ENCODE results near the gene OR4K13. TPM values are rescaled to one million over a fixed set of nuclear protein-coding genes. Genes with fewer than 3 reads are reported as not detected.

OR4K13 gene, protein sequence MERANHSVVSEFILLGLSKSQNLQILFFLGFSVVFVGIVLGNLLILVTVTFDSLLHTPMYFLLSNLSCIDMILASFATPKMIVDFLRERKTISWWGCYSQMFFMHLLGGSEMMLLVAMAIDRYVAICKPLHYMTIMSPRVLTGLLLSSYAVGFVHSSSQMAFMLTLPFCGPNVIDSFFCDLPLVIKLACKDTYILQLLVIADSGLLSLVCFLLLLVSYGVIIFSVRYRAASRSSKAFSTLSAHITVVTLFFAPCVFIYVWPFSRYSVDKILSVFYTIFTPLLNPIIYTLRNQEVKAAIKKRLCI
- not detected in 2 replicates for total RNA-seq (2014; rRNA removed; shearing (Covaris generic))

DNA sequence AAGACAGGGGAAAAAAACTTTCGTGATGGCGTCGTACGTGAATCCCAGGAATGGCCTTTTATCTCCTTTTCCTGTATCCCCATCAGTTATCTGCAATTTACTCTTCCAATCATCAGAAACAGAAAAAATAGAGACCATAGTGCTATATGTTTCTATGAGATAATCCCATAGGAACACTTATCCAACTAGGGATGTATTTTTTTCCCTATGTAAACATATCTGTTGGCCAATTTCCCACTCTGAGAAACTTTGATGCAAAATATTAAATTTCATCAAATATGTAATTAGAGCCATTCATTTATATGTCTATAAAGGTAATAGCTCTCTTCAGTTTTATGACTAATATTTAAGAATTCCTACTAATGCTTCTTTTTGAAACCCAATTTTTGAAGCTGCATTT is at the start of gene OR4K13:
OR4K13 (minus strand) TSS at position 101 of the 400 bp plus-strand sequence. CDS start 1,280 bp downstream, outside the sequence.
- DNase-seq (ENCODE audit: low spot score) = no peak

DNA sequence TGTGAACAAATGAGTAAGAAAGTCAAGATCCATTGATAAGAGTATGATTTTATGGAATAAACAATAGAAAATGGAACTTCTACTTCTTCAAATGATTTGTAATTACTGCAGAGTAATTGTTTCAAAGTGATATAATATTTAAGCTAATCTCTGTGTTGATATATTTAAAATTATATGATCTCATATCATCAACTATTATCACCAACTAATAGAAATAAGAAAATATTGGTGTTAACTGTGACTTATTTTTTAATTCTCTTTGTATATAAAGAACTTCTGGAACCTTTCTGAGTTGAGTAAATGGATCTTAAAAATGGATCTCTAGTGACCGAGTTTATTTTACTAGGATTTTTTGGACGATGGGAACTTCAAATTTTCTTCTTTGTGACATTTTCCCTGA is 23.9 kb upstream of the OR4K13 start, which contains the start of gene OR4L1:
OR4L1 (plus strand) TSS at position 301 of the 400 bp plus-strand sequence; CDS start at position 301, 0 bp downstream.
- DNase-seq (ENCODE audit: low spot score) = no peak

DNA sequence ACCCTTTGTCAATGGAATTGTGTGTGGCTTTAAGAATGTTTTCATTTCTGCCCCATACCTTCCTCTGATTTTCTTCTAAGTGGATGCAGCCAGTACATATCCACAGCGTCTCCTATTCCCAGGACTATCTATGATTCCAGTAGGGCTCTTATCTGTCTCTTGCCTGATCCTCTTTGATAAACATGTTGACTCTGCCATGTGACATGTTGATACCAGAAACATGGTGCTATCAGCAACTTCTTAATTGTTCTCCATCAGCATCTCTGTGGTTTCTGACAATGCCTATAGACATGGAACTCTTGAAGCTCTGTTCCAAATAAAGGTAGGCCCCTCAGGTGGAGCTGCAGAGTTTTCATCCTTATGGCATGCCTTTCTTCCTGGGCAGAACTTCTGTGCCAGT is 12.4 kb upstream of the OR4K13 start:
- DNase-seq (ENCODE audit: low spot score) = no peak

DNA sequence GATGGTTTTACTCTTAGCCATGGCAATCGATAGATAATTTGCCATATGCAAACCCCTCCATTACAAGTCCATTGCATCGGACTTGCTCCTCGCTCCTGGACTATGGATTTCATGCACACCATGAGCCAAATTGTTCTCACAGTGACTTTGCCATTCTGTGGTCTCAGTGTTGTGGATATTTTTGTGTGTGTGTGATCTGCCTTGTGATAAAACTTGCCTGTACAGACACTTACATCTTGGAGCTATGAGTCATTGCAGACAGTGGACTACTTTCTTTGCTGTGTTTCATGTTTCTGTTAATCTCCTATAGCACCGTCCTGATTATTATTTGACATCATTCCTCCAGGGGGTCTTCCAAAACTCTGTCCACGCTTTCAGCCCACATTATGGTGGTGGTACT is 8.4 kb upstream of the OR4K13 start:
- no peak for DNase-seq (ENCODE audit: low spot score)

DNA sequence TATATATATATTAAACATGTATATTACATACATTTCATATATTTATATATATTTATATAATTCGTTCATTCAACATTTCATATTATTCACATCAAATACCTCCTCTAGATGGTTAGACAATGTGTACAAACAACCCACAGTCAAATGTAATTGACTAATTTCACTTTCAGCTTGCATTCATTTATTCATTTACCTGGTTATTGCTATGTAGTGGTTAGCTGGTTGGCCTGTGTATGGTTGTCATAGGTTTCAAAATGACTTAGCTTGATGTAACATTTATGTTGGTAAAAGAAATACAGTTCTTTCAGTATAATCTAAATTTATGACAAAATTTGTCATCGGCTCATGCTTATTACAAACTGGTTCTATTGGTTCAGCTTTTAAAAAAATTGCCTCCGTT is 389 bp downstream of the OR4K13 start:
- no peak for DNase-seq (ENCODE audit: low spot score)

DNA sequence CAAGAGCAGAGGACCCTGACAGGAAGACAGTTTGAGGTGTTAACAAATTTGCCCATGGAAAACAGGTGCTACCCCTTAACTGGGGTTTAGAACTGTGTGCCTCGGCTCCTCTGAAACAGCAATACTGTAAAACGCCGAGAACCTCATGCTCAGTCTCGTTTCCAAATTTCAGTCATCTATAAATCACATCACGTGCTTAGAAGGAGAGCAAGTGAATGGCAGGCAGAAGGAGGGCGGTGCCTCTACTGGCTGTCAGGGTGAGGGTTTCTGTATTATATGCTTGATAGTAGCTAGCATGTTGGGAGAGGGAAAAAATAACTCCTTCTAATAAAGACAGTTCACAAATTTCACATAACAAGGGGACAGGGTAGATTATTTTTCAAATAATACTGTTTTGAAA is 4.8 kb downstream of the OR4K13 start:
- DNase-seq (ENCODE audit: low spot score) = no peak

DNA sequence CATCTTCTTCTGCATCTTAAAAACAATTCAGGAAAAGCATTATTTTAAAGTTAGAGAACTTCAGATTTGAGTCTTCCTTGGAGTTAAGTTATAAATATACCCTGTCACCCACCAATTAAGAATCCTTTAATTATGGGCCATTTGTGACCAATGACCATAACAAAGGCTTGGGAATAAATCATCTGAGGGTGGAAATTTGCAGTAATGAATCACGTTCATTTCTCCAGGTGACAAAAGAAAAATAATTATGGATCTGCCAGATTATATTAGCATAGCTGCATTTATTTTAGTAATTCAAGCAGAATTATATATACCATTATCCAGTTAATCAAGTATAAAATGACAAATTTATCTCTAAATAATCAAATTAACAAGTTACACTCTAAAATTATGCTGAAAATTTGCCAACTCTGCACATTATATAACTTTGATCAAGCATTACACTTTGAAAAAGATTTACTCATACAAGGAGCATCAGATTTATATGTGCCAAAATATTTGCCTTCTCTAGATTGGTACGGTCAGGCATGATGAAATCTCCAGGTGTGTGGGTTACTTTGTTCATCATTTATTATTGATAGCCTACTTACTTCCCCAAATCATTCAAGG is 16.5 kb downstream of the OR4K13 start, which contains the start of gene OR4K14:
OR4K14 (minus strand) TSS at position 51 of the 609 bp plus-strand sequence. CDS start 4,114 bp downstream, outside the sequence.
- no peak for DNase-seq (ENCODE audit: low spot score)

DNA sequence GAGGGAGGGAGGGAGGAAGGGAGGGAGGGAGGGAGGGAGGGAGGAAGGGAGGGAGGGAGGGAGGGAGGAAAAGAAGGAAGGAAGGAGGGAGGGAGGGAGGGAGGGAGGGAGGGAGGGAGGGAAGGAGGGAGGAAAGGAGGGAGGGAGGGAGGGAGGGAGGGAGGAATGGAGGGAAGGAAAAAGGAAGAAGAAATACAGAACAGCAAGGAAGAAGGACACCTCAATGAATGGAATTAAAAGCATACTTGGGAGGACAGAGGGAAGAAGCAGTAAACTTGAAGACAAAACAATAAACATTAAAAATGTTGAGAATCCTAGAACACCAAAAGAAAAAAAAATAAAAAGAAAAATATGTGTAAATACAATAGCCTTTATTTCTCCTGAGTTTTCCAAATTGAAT is 27.7 kb downstream of the OR4K13 start:
- DNase-seq (ENCODE audit: low spot score) = no peak

DNA sequence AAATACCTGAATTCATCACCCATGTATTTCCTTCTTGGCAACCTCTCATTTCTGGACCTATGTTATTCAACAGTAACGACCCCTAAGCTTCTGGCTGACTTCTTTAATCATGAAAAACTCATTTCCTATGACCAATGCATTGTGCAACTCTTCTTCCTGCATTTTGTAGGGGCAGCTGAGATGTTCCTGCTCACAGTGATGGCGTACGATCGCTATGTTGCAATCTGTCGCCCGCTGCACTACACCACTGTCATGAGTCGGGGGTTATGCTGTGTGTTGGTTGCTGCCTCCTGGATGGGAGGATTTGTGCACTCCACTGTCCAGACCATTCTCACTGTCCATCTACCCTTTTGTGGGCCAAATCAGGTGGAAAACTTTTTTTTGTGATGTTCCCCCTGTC is 33.5 kb downstream of the OR4K13 start:
- no peak for DNase-seq (ENCODE audit: low spot score)

DNA sequence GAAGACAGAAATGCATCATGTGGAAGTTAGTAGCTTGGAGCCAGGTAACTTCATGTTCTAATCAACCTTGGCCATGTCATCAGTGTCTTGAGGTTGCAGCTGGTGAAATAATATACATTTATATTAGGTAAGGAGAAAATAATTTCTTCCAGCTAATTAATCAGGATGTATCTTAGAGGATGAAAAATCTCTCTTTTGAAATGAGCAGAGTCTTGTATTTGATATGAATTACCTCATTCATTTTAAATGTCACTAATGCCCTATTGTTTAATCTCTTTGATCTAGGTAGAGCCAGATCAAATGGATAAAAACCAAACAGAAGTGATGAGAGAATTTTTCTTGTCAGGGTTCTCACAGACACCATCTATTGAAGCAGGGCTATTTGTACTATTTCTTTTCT is 34.0 kb downstream of the OR4K13 start, which contains the start of gene OR4Q2:
OR4Q2 (plus strand) TSS at position 301 of the 400 bp plus-strand sequence.
- DNase-seq (ENCODE audit: low spot score) = no peak

DNA sequence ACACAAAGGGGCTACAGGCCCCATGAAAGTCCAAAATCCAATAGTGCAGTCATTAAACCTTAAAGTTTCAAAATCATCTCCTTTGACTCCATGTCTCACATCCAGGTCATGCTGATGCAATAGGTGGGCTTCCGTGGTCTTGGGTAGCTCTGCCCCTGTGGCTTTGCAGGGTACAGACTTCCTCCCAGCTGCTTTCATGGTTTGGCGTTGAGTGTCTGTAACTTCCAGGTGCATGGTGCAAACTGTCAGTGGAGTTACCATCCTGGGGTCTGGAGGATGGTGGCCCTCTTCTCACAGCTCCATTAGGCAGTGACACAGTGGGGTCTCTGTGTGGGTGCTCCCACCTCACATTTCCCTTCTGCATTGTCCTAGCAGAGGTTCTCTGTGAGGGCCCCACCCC is 42.4 kb downstream of the OR4K13 start:
- DNase-seq (ENCODE audit: low spot score) = no peak

Other genes starting within 250 kb of the OR4K13 start
- not detected in 2 replicates for gene OR4N2, start 232.3 kb downstream of the OR4K13 start, total RNA-seq (2014; rRNA removed; shearing (Covaris generic))
- gene OR4K2, start 160.9 kb downstream of the OR4K13 start, total RNA-seq (2014; rRNA removed; shearing (Covaris generic)) = not detected in 2 replicates
- gene OR4K5, start 115.4 kb downstream of the OR4K13 start, total RNA-seq (2014; rRNA removed; shearing (Covaris generic)) = not detected in 2 replicates
- not detected in 2 replicates for gene OR4K1, start 105.1 kb downstream of the OR4K13 start, total RNA-seq (2014; rRNA removed; shearing (Covaris generic))
- not detected in 2 replicates for gene OR4K15, start 60.4 kb downstream of the OR4K13 start, total RNA-seq (2014; rRNA removed; shearing (Covaris generic))
- not detected in 2 replicates for gene OR4Q2, start 33.9 kb downstream of the OR4K13 start, total RNA-seq (2014; rRNA removed; shearing (Covaris generic))
- not detected in 2 replicates for gene OR4K14, start 16.7 kb downstream of the OR4K13 start, total RNA-seq (2014; rRNA removed; shearing (Covaris generic))
- not detected in 2 replicates for gene OR4L1, start 24.0 kb upstream of the OR4K13 start, total RNA-seq (2014; rRNA removed; shearing (Covaris generic))
- gene OR4K17, start 74.7 kb upstream of the OR4K13 start, total RNA-seq (2014; rRNA removed; shearing (Covaris generic)) = not detected in 2 replicates
- not detected in 2 replicates for gene OR4N5, start 102.8 kb upstream of the OR4K13 start, total RNA-seq (2014; rRNA removed; shearing (Covaris generic))
- not detected in 2 replicates for gene OR11G2, start 154.9 kb upstream of the OR4K13 start, total RNA-seq (2014; rRNA removed; shearing (Covaris generic))
- gene OR11H6, start 187.7 kb upstream of the OR4K13 start, total RNA-seq (2014; rRNA removed; shearing (Covaris generic)) = not detected in 2 replicates
- gene OR11H7, start 192.9 kb upstream of the OR4K13 start, total RNA-seq (2014; rRNA removed; shearing (Covaris generic)) = not detected in 2 replicates
- not detected in 2 replicates for gene OR11H4, start 203.2 kb upstream of the OR4K13 start, total RNA-seq (2014; rRNA removed; shearing (Covaris generic))